HepG2 (cell line): Measurements from ENCODE around the gene NTMT1. TPM values are rescaled to one million over a fixed set of nuclear protein-coding genes. Genes with fewer than 3 reads are reported as not detected.

Experiments used
- ARHGAP35 ChIP-seq: sonication (generic); formaldehyde crosslinking; IDR thresholded peaks from 2 replicates; pipeline ENCODE4 v1.9.0; 2022; ENCODE audit warnings: mild to moderate bottlenecking, inconsistent platforms, moderate library complexity, missing genetic modification reagents, borderline replicate concordance
- ARNTL ChIP-seq: sonication (generic); formaldehyde crosslinking; IDR thresholded peaks from 2 replicates; pipeline ENCODE4 v1.4.0; 2020; ENCODE audit warnings: mild to moderate bottlenecking, missing genetic modification reagents
- CCAR2 ChIP-seq: fragments of 200-400 bp; formaldehyde crosslinking; optimal IDR thresholded peaks from 2 replicates; pipeline ENCODE3; 2018; ENCODE audit warnings: low read depth, mild to moderate bottlenecking, low read length, moderate library complexity
- EZH2 ChIP-seq: conservative IDR thresholded peaks from 2 replicates; pipeline ENCODE4 v1.6.1; 2012; ENCODE audit warnings: mild to moderate bottlenecking, low read depth, low read length, moderate library complexity
- HMG20B ChIP-seq: conservative IDR thresholded peaks from 2 replicates; pipeline ENCODE4 v1.6.1; 2016; ENCODE audit warnings: missing genetic modification reagents, missing compliant biosample characterization
- KLF16 ChIP-seq, 2 experiments: sonication (generic) in 1 of 2; formaldehyde crosslinking in 1 of 2; IDR thresholded peaks; 2 replicates each; pipeline versions ENCODE4 v1.6.1 to v1.8.0; 2016 to 2023; ENCODE audit warnings: missing genetic modification reagents in 2 of 2, missing compliant biosample characterization in 1 of 2
- MED13 ChIP-seq: sonication (generic); formaldehyde crosslinking; IDR thresholded peaks from 2 replicates; pipeline ENCODE4 v1.5.0; 2020; ENCODE audit warnings: missing genetic modification reagents
- NCOR1 ChIP-seq: fragments of 200-600 bp; sonication (generic); IDR thresholded peaks from 2 replicates; pipeline ENCODE4 v1.7.0; 2017; ENCODE audit warnings: antibody characterized with exemption, low read length, borderline replicate concordance
- POLR2G ChIP-seq: fragments of 200-400 bp; formaldehyde crosslinking; IDR thresholded peaks from 2 replicates; pipeline ENCODE4 v1.6.1; 2018; ENCODE audit warnings: mild to moderate bottlenecking, low read depth, low read length, moderate library complexity
- RFXANK ChIP-seq: IDR thresholded peaks from 2 replicates; pipeline ENCODE4 v1.6.1; 2016
- SAFB2 ChIP-seq: sonication (generic); formaldehyde crosslinking; IDR thresholded peaks from 2 replicates; pipeline ENCODE4 v1.5.1; 2020; ENCODE audit warnings: missing genetic modification reagents, low read depth, mild to moderate bottlenecking, borderline replicate concordance
- TARDBP ChIP-seq: sonication (generic); formaldehyde crosslinking; IDR thresholded peaks from 2 replicates; pipeline ENCODE4 v1.8.0; 2022; ENCODE audit warnings: mild to moderate bottlenecking, missing genetic modification reagents
- ZNF138 ChIP-seq: sonication (generic); formaldehyde crosslinking; IDR thresholded peaks from 2 replicates; pipeline ENCODE4 v1.5.0; 2020; ENCODE audit warnings: mild to moderate bottlenecking, low read depth, missing genetic modification reagents
- ZNF331 ChIP-seq: sonication (generic); formaldehyde crosslinking; IDR thresholded peaks from 2 replicates; pipeline ENCODE4 v1.4.0; 2020; ENCODE audit warnings: missing genetic modification reagents
- ZNF441 ChIP-seq: sonication (generic); formaldehyde crosslinking; IDR thresholded peaks from 2 replicates; pipeline ENCODE4 v1.7.0; 2021; ENCODE audit warnings: missing genetic modification reagents, borderline replicate concordance
- ZNF552 ChIP-seq: sonication (generic); formaldehyde crosslinking; IDR thresholded peaks from 2 replicates; pipeline ENCODE4 v1.9.0; 2022; ENCODE audit warnings: missing genetic modification reagents, mild to moderate bottlenecking, borderline replicate concordance
- ZNF660 ChIP-seq: sonication (generic); formaldehyde crosslinking; IDR thresholded peaks from 2 replicates; pipeline ENCODE4 v1.5.1; 2020; ENCODE audit warnings: mild to moderate bottlenecking, low read depth, missing genetic modification reagents, borderline replicate concordance
- ZNF672 ChIP-seq: sonication (generic); formaldehyde crosslinking; IDR thresholded peaks from 2 replicates; pipeline ENCODE4 v1.8.1; 2022; ENCODE audit warnings: missing genetic modification reagents
- ZNF703 ChIP-seq: sonication (generic); formaldehyde crosslinking; IDR thresholded peaks from 2 replicates; pipeline ENCODE4 v1.5.1; 2020; ENCODE audit warnings: missing genetic modification reagents, mild to moderate bottlenecking, moderate library complexity, borderline replicate concordance
- ZNF746 ChIP-seq: sonication (generic); formaldehyde crosslinking; IDR thresholded peaks from 2 replicates; pipeline ENCODE4 v1.8.0; 2022; ENCODE audit warnings: mild to moderate bottlenecking, missing genetic modification reagents
- polyA plus RNA-seq, 8 experiments: library from polyadenylated mRNA; depleted of rRNA in 3 of 8; stranded (reverse) in 7 of 8; unstranded in 1 of 8; fragments of >200 nt; fragmentation: Illumina TruSeq in 4 of 8; extraction: Trizol in 4 of 8; gene quantifications; 2 replicates each; pipeline versions ENCODE4 v1.2.1 to v1.2.3, GENCODE V29; 2011 to 2016; ENCODE audit warnings: low read depth in 4 of 8, missing spikeins in 1 of 8, mixed read lengths in 1 of 8; ENCODE audit not compliant: insufficient read depth in 1 of 8
- total RNA-seq, 5 experiments: library from RNA; depleted of rRNA; stranded (reverse); fragments of >200 nt; fragmentation: Illumina TruSeq; extraction: Trizol; gene quantifications; 2 replicates each; pipeline ENCODE4 v1.2.3, GENCODE V29; 2016; ENCODE audit warnings: low read depth in 1 of 5
- TF ChIP-seq, protein P1 (sequence below): sonication (generic); formaldehyde crosslinking; IDR thresholded peaks from 2 replicates; pipeline ENCODE4 v1.4.0; 2020; ENCODE audit warnings: mild to moderate bottlenecking, missing genetic modification reagents
- TF ChIP-seq, protein P2 (sequence below): sonication (generic); formaldehyde crosslinking; IDR thresholded peaks from 2 replicates; pipeline ENCODE4 v1.4.0; 2020; ENCODE audit warnings: mild to moderate bottlenecking, missing genetic modification reagents
- TF ChIP-seq, protein P3 (sequence below): sonication (generic); formaldehyde crosslinking; IDR thresholded peaks from 2 replicates; pipeline ENCODE4 v1.5.0; 2020; ENCODE audit warnings: mild to moderate bottlenecking, missing genetic modification reagents, moderate library complexity

The NTMT1 gene
- total and polyA plus RNA-seq, 2 of the 13 experiments (the other 11 are each of a cell fraction or from before 2014, with no cell fraction given) = 49.1 to 53.8 TPM

DNA sequence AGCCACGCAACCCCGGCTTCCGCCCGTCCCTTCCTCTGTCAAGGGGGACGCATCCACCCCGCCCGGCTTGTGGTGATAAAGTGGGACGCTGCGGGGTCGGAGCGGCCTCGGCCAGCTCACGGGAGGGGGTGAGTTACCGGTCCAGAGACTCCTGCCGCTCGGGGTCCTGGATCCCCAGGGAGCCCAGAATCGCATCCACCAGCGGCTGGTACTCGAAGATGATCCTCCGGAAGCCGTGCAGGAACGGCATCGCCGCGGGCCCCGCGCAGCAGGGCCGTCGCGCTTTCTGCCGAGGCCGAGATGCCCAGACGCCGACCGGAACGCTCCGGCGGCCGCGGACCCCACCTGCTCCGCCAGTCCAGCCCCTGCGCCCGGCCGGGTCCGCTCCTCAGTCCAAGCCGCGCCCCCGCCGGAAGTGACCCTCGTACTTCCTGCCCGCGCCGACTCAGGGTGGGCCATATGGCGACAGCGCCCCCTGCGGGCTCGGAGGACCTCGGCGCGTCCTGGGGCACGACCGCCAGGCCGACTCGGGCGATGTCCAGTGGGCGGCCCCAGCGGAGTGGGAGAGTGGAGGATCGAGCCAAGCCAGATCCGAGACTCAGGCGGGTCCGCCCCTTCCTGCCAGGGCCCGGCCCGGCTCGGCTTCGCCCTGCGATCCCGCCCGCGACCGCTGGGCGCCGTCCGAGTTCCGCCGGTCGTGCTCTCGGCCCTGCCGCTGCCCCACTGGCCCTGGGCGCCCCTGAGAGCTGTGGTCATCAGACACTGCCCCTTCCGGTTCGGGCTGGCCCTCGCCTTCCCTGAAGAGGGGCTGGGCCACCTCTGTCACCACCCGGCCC is 16.0 kb downstream of the NTMT1 start, which contains the start of gene ASB6 (continued):
- TF ChIP-seq ZNF660 (CRISPR knock-in tag) (no peak), ZNF331 (CRISPR knock-in tag) (peak; percentile 88), ZNF441 (CRISPR knock-in tag) (peak; percentile 97), ZNF552 (CRISPR knock-in tag) (peak; percentile 83; the same call in 1 of the 2 replicates), ZNF746 (CRISPR knock-in tag) (no peak), NCOR1 (no peak), ZNF138 (no peak; the same call in 1 of the 2 replicates), MED13 (CRISPR knock-in tag) (no peak), ZNF703 (no peak; the same call in 1 of the 2 replicates), ZNF672 (CRISPR knock-in tag) (0 out of 2 replicates have a peak, but pooled peaks have one; percentile 32), CCAR2 (no peak), KLF16 (CRISPR knock-in tag; IDR thresholded peaks at IDR 0.05) (peak in 1 of 2 experiments; percentile 97; a peak in 2 of 4 replicates), SAFB2 (CRISPR knock-in tag) (peak; percentile 94), ARHGAP35 (CRISPR knock-in tag) (peak; percentile 89; the same call in 1 of the 2 replicates), POLR2G (peak; percentile 84), RFXANK (CRISPR knock-in tag) (no peak), TARDBP (peak; percentile 99), HMG20B (no peak), EZH2 (no peak), ARNTL (CRISPR knock-in tag) (peak; percentile 61)
- TF ChIP-seq, protein P1, sequence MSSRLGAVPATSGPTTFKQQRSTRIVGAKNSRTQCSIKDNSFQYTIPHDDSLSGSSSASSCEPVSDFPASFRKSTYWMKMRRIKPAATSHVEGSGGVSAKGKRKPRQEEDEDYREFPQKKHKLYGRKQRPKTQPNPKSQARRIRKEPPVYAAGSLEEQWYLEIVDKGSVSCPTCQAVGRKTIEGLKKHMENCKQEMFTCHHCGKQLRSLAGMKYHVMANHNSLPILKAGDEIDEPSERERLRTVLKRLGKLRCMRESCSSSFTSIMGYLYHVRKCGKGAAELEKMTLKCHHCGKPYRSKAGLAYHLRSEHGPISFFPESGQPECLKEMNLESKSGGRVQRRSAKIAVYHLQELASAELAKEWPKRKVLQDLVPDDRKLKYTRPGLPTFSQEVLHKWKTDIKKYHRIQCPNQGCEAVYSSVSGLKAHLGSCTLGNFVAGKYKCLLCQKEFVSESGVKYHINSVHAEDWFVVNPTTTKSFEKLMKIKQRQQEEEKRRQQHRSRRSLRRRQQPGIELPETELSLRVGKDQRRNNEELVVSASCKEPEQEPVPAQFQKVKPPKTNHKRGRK = no peak; the same call in 1 of the 2 replicates
- TF ChIP-seq, protein P2, sequence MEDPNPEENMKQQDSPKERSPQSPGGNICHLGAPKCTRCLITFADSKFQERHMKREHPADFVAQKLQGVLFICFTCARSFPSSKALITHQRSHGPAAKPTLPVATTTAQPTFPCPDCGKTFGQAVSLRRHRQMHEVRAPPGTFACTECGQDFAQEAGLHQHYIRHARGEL (CRISPR knock-in tag) = no peak
- TF ChIP-seq, protein P3, sequence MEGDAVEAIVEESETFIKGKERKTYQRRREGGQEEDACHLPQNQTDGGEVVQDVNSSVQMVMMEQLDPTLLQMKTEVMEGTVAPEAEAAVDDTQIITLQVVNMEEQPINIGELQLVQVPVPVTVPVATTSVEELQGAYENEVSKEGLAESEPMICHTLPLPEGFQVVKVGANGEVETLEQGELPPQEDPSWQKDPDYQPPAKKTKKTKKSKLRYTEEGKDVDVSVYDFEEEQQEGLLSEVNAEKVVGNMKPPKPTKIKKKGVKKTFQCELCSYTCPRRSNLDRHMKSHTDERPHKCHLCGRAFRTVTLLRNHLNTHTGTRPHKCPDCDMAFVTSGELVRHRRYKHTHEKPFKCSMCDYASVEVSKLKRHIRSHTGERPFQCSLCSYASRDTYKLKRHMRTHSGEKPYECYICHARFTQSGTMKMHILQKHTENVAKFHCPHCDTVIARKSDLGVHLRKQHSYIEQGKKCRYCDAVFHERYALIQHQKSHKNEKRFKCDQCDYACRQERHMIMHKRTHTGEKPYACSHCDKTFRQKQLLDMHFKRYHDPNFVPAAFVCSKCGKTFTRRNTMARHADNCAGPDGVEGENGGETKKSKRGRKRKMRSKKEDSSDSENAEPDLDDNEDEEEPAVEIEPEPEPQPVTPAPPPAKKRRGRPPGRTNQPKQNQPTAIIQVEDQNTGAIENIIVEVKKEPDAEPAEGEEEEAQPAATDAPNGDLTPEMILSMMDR (CRISPR knock-in tag) = peak; percentile 97
